ENCODE results near the gene ATOSA. TPM values are rescaled to one million over a fixed set of nuclear protein-coding genes. Genes with fewer than 3 reads are reported as not detected.
A peak's percentile ranks its signal among the peaks of the same experiment; 100 is the strongest.

ATOSA gene
- total RNA-seq, 1 donor: 30.7 TPM

- DNase-seq (ENCODE audit: low read depth in 2 of 3, low spot score in 2 of 3): no peak
Observed at GRCh38 chr15:52652984-52653383, 26.2 kb downstream of the ATOSA start.

- no peak for DNase-seq (ENCODE audit: low read depth in 2 of 3, low spot score in 2 of 3)
Observed at GRCh38 chr15:52652286-52652685, 26.9 kb downstream of the ATOSA start.

GRCh38 chr15:52651868-52652267 lies 27.3 kb downstream of the ATOSA start:
- peak in 2 of 3 donors; percentile 38 to 56 for DNase-seq (ENCODE audit: low read depth in 2 of 3, low spot score in 2 of 3)

GRCh38 chr15:52651114-52651513 lies 28.1 kb downstream of the ATOSA start:
- DNase-seq (ENCODE audit: low read depth in 2 of 3, low spot score in 2 of 3): no peak

GRCh38 chr15:52649686-52650085 lies 29.5 kb downstream of the ATOSA start:
- DNase-seq (ENCODE audit: low read depth in 2 of 3, low spot score in 2 of 3): no peak

- DNase-seq (ENCODE audit: low read depth in 2 of 3, low spot score in 2 of 3): no peak
Observed at GRCh38 chr15:52645916-52646315, 33.3 kb downstream of the ATOSA start.

GRCh38 chr15:52642386-52643361 lies 36.5 kb downstream of the ATOSA start:
- no peak for DNase-seq (ENCODE audit: low read depth in 2 of 3, low spot score in 2 of 3)

- DNase-seq (ENCODE audit: low read depth in 2 of 3, low spot score in 2 of 3): no peak
Observed at GRCh38 chr15:52636459-52636858, 42.7 kb downstream of the ATOSA start.

GRCh38 chr15:52635908-52636307 lies 43.3 kb downstream of the ATOSA start:
- DNase-seq (ENCODE audit: low read depth in 2 of 3, low spot score in 2 of 3): no peak

Other genes starting within 250 kb of the ATOSA start
- gene MYO5A, start 150.5 kb downstream of the ATOSA start, total RNA-seq: 17.5 TPM
- 53.6 TPM for gene ARPP19, start 110.4 kb downstream of the ATOSA start, total RNA-seq
- gene ONECUT1, start 110.9 kb upstream of the ATOSA start, total RNA-seq: not detected